Stimulated activated CD4-positive, alpha-beta T cell treated with anti-CD3 and anti-CD28 coated beads, Interleukin-2, amount 100 ng/mL, for 24 hours (primary cell): Measurements from ENCODE around the gene PCDHA10.
"Not testable (repeated sequence)": the region's sequence is repeated elsewhere in the genome, so short reads cannot be mapped to it uniquely, and the experiment has no call there.

Source experiments
- DNase-seq, 2 donors: peaks; one replicate each; pipeline ENCODE4 v3.0.0-alpha.2; 2020

Gene PCDHA10

GRCh38 chr5:140842798-140843733, 12.6 kb upstream of the PCDHA10 start:
- DNase-seq, result no peak

GRCh38 chr5:140848139-140849102, 7.3 kb upstream of the PCDHA10 start, which contains the start of gene PCDHA9:
Gene PCDHA9 (plus strand): TSS chr5:140848382. CDS start chr5:140848496, 114 bp downstream.
- not testable (repeated sequence) for DNase-seq

GRCh38 chr5:140849831-140850634, 5.7 kb upstream of the PCDHA10 start:
- not testable (repeated sequence) for DNase-seq

- DNase-seq, result no peak
Observed at GRCh38 chr5:140857177-140857986, 1.7 kb downstream of the PCDHA10 start.

- no peak for DNase-seq
Observed at GRCh38 chr5:140857987-140858240, 2.2 kb downstream of the PCDHA10 start.

GRCh38 chr5:140862441-140863295, 7.0 kb downstream of the PCDHA10 start:
- DNase-seq, result no peak

- DNase-seq, result no peak
Observed at GRCh38 chr5:140868721-140869554, 13.2 kb downstream of the PCDHA10 start, which contains the start of gene PCDHA11. Gene PCDHA11 (plus strand): TSS chr5:140868957. CDS start chr5:140869104, 147 bp downstream.

- DNase-seq, result no peak
Observed at GRCh38 chr5:140869555-140869886, 13.8 kb downstream of the PCDHA10 start.

- DNase-seq, result no peak
Observed at GRCh38 chr5:140870221-140871201, 14.8 kb downstream of the PCDHA10 start.

GRCh38 chr5:140875085-140876065, 19.7 kb downstream of the PCDHA10 start, which contains the start of gene PCDHA12:
Gene PCDHA12 (plus strand): TSS chr5:140875308. CDS start chr5:140875473, 165 bp downstream.
- DNase-seq, result no peak

- DNase-seq, result not testable (repeated sequence)
Observed at GRCh38 chr5:140876541-140877261, 21.0 kb downstream of the PCDHA10 start.

GRCh38 chr5:140877262-140877581, 21.5 kb downstream of the PCDHA10 start:
- no peak for DNase-seq

- no peak for DNase-seq
Observed at GRCh38 chr5:140881889-140882590, 26.3 kb downstream of the PCDHA10 start, which contains the start of gene PCDHA13. Gene PCDHA13 (plus strand): TSS chr5:140882124. CDS start chr5:140882269, 145 bp downstream.

- DNase-seq, result no peak
Observed at GRCh38 chr5:140882591-140882899, 26.8 kb downstream of the PCDHA10 start.

- no peak for DNase-seq
Observed at GRCh38 chr5:140883373-140883772, 27.7 kb downstream of the PCDHA10 start.
